HCT116 (cell line): ENCODE measurements around the gene NDUFS6. TPM values are rescaled to one million over a fixed set of nuclear protein-coding genes. Genes with fewer than 3 reads are reported as not detected.

ENCODE experiments used
- ATAC-seq: fragments of 200-7000 bp; cut with Tn5 transposase; 2 replicates; pipeline ENCODE4 v1.9.1; 2020; ENCODE audit warnings: mild to moderate bottlenecking, moderate library complexity
- BruUV-seq: library from RNA; stranded (reverse); fragments of 400-500 nt; replicated peaks from 2 replicates; lab custom pipeline; 2021; lab: Mats Ljungman, UMichigan
- CTCF ChIA-PET: fragments of 300-600 bp; sonication (Branson Sonifier 250); formaldehyde crosslinking; loops from one replicate; lab custom pipeline; 2021; ENCODE audit warnings: antibody characterized with exemption; lab: Charles Lee
- POLR2A ChIA-PET: fragments of 300-600, 350-600 bp; sonication (Branson Sonifier 250); formaldehyde crosslinking; loops from one replicate; lab custom pipeline; 2021; ENCODE audit warnings: antibody characterized with exemption; lab: Charles Lee
- RAD21 ChIA-PET, 2 experiments: fragments of 300-600 bp; sonication (Branson Sonifier 250); formaldehyde crosslinking; loops; one replicate each; lab custom pipeline; 2023; ENCODE audit warnings: low total read pairs in 2 of 2; ENCODE audit not compliant: uncharacterized antibody in 2 of 2, unreplicated experiment in 2 of 2, low non-redundant PET in 1 of 2; lab: Charles Lee
- DNase-seq: peaks from one replicate; pipeline ENCODE4 v3.0.0-alpha.2; 2010; ENCODE audit warnings: low read depth, low spot score
- H2AFZ ChIP-seq: fragments of 200-600 bp; shearing (Covaris generic), sonication (generic); 2 replicates; pipeline ENCODE4 v1.6.1; 2017; ENCODE audit warnings: low read depth, mixed run types, mixed read lengths, antibody characterized with exemption, low read length; ENCODE audit not compliant: poor library complexity, severe bottlenecking
- H3K27ac ChIP-seq: 2 replicates; pipeline ENCODE4 v1.5.1; 2012; ENCODE audit warnings: low read depth, low read length
- H3K27me3 ChIP-seq: fragments of 200-600 bp; sonication (generic); 2 replicates; pipeline ENCODE4 v1.6.1; 2016; ENCODE audit warnings: mixed run types, low read length, mixed read lengths; ENCODE audit not compliant: insufficient read depth
- H3K36me3 ChIP-seq, 2 experiments: fragments of 200-500 bp in 1 of 2; fragments of 200-600 bp in 1 of 2; sonication (Bioruptor generic) in 1 of 2; sonication (generic) in 1 of 2; 2 replicates each; pipeline versions ENCODE4 v1.5.1 to v1.6.1; 2014 to 2016; ENCODE audit warnings: low read length in 2 of 2, inconsistent platforms in 1 of 2, mixed read lengths in 1 of 2, mixed run types in 1 of 2; ENCODE audit not compliant: insufficient read depth in 2 of 2, control insufficient read depth in 1 of 2
- H3K4me1 ChIP-seq, 2 experiments: fragments of 200-600 bp in 1 of 2; sonication (generic) in 1 of 2; 2 replicates each; pipeline versions ENCODE4 v1.5.1 to v1.6.1; 2012 to 2017; ENCODE audit warnings: low read length in 2 of 2, inconsistent platforms in 1 of 2, mild to moderate bottlenecking in 1 of 2, mixed read lengths in 1 of 2, mixed run types in 1 of 2, moderate library complexity in 1 of 2; ENCODE audit not compliant: insufficient read depth in 2 of 2, control insufficient read depth in 1 of 2
- H3K4me2 ChIP-seq: fragments of 200-600 bp; sonication (generic); 2 replicates; pipeline ENCODE4 v1.6.1; 2017; ENCODE audit warnings: mixed run types, low read length, mixed read lengths
- H3K4me3 ChIP-seq, 2 experiments: fragments of 200-600 bp in 1 of 2; sonication (generic) in 1 of 2; replicated peaks in 1 of 2; 2 replicates each; pipeline ENCODE4 v1.5.1; 2011 to 2016; ENCODE audit warnings: low read length in 2 of 2, control low read depth in 1 of 2, low read depth in 1 of 2, mild to moderate bottlenecking in 1 of 2, mixed read lengths in 1 of 2, mixed run types in 1 of 2
- H3K79me2 ChIP-seq: fragments of 200-600 bp; sonication (generic); 2 replicates; pipeline ENCODE4 v1.6.1; 2017; ENCODE audit warnings: mild to moderate bottlenecking, mixed run types, low read length, moderate library complexity, mixed read lengths; ENCODE audit not compliant: insufficient read depth
- H3K9ac ChIP-seq: fragments of 200-600 bp; sonication (generic); 2 replicates; pipeline ENCODE4 v1.6.1; 2016; ENCODE audit warnings: low read length, mixed read lengths
- H3K9me2 ChIP-seq: fragments of 200-600 bp; sonication (generic), shearing (Covaris generic); 2 replicates; pipeline ENCODE4 v1.6.1; 2017; ENCODE audit warnings: mixed run types, mild to moderate bottlenecking, moderate library complexity; ENCODE audit not compliant: insufficient read depth
- H3K9me3 ChIP-seq, 2 experiments: fragments of 200-500 bp in 1 of 2; fragments of 200-600 bp in 1 of 2; sonication (Bioruptor generic) in 1 of 2; sonication (generic) in 1 of 2; 2 replicates each; pipeline ENCODE4 v1.6.1; 2014 to 2017; ENCODE audit warnings: low read length in 2 of 2, mixed read lengths in 2 of 2, inconsistent platforms in 1 of 2, low read depth in 1 of 2, mild to moderate bottlenecking in 1 of 2, mixed run types in 1 of 2, moderate library complexity in 1 of 2; ENCODE audit not compliant: control insufficient read depth in 1 of 2, insufficient read depth in 1 of 2
- H4K20me1 ChIP-seq: fragments of 200-600 bp; sonication (generic), shearing (Covaris generic); 2 replicates; pipeline ENCODE4 v1.6.1; 2017; ENCODE audit warnings: mixed run types, mild to moderate bottlenecking, moderate library complexity; ENCODE audit not compliant: insufficient read depth
- CBX3 ChIP-seq: IDR thresholded peaks from 2 replicates; pipeline ENCODE4 v1.6.1; 2012; ENCODE audit warnings: low read depth
- CEBPB ChIP-seq: IDR thresholded peaks from 2 replicates; pipeline ENCODE4 v1.6.1; 2012; ENCODE audit warnings: low read depth
- EGR1 ChIP-seq: IDR thresholded peaks from 2 replicates; pipeline ENCODE4 v1.6.1; 2012; ENCODE audit warnings: low read depth
- ELF1 ChIP-seq: IDR thresholded peaks from 2 replicates; pipeline ENCODE4 v1.6.1; 2012; ENCODE audit warnings: low read depth, borderline replicate concordance
- EZH2 ChIP-seq: fragments of 200-600 bp; sonication (generic); IDR thresholded peaks from 2 replicates; pipeline ENCODE4 v1.6.1; 2017; ENCODE audit warnings: antibody characterized with exemption, mixed run types
- EZH2phosphoT487 ChIP-seq: fragments of 200-600 bp; IDR thresholded peaks from 2 replicates; pipeline ENCODE4 v1.6.1; 2018; ENCODE audit warnings: antibody characterized with exemption, borderline replicate concordance
- FOSL1 ChIP-seq: IDR thresholded peaks from 2 replicates; pipeline ENCODE4 v1.6.1; 2012; ENCODE audit warnings: low read depth
- JUND ChIP-seq: IDR thresholded peaks from 2 replicates; pipeline ENCODE4 v1.6.1; 2012
- POLR2AphosphoS5 ChIP-seq: IDR thresholded peaks from 2 replicates; pipeline ENCODE4 v1.6.1; 2011; ENCODE audit warnings: mild to moderate bottlenecking, low read depth, low read length, moderate library complexity
- RAD21 ChIP-seq: IDR thresholded peaks from 2 replicates; pipeline ENCODE4 v1.6.1; 2012; ENCODE audit warnings: low read depth, mild to moderate bottlenecking
- SP1 ChIP-seq: IDR thresholded peaks from 2 replicates; pipeline ENCODE4 v1.6.1; 2012; ENCODE audit warnings: low read depth
- SRF ChIP-seq: IDR thresholded peaks from 2 replicates; pipeline ENCODE4 v1.6.1; 2012; ENCODE audit warnings: low read depth
- TCF7L2 ChIP-seq: IDR thresholded peaks from 2 replicates; pipeline ENCODE4 v1.7.0; 2011; ENCODE audit warnings: borderline replicate concordance, inconsistent platforms; ENCODE audit not compliant: insufficient read depth, insufficient read length; ENCODE audit errors: extremely low read depth
- YY1 ChIP-seq: IDR thresholded peaks from 2 replicates; pipeline ENCODE4 v1.6.1; 2011; ENCODE audit warnings: low read length, low read depth, moderate library complexity, mild to moderate bottlenecking; ENCODE audit not compliant: insufficient replicate concordance; ENCODE audit errors: extremely low read depth
- intact Hi-C: fragments of 100-400 bp; cut with micrococcal nuclease; formaldehyde crosslinking; loops from 2 replicates; pipeline ENCODE4 v1.10.0; 2022
- total RNA-seq: library from RNA; stranded (reverse); gene quantifications from one replicate; pipeline ENCODE4 v1.2.1, GENCODE V29; 2021; ENCODE audit not compliant: unreplicated experiment
- TF ChIP-seq, protein P1 (sequence below), 3 experiments: fragments of 200-600 bp in 1 of 3; sonication (generic) in 1 of 3; IDR thresholded peaks in 2 of 3; conservative IDR thresholded peaks in 1 of 3; 2 replicates each; pipeline ENCODE4 v1.5.1; 2012 to 2017; ENCODE audit warnings: low read depth in 2 of 3, low read length in 2 of 3, antibody characterized with exemption in 1 of 3, borderline replicate concordance in 1 of 3, control low read depth in 1 of 3, mild to moderate bottlenecking in 1 of 3, mixed read lengths in 1 of 3, mixed run types in 1 of 3, moderate library complexity in 1 of 3; ENCODE audit not compliant: insufficient read depth in 1 of 3

The NDUFS6 gene
- total RNA-seq, 1 experiment from 2014 or later, result 43.8 TPM

DNA sequence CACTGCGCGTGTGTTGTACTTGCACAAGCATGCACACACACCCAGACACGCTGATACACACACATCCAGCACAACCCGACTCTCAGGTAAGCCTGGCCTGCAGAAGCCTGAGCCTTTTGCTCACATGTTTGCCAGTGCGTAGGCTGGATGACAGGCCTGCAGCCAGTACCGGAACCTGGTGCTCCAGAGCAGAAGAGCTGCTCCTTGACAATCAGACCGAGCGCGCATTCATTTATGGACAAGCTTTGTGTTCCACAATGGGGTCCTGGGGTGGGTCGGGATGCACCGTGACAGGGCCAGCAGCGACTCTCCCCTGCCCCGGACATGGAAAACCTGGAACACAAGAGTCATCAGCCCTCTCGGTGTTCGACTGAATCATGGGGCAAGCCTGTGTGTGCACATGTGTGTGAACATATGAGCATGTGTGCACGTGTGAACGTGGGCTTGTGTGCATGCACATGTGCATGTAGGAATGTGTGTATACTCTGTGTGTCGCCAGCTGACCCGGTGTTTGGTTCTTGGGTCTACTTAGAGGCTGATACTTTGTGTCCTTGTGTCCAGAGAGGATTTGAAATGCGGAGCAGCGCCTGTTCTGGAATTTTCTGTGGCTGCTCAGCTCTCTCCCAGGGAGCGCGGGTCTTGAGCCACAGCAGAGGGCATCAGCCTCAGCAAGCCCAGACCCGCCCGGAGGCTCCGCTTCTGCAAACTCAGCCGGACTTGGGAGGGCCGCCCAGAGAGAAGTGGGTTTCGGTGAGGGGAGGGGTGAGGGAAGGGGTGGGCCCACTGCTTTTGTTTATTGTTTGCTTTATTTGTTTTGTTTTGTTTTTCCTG, 49.3 kb downstream of the NDUFS6 start:
- no peaks in the 10 kb centered on the region for H4K20me1 ChIP-seq
- H3K79me2 ChIP-seq, result no peaks in the 10 kb centered on the region
- no peak overlapping the region for H2AFZ ChIP-seq
- ChIA-PET RAD21 (no interaction called here), CTCF (no interaction called here), POLR2A (no interaction called here)
- H3K9ac ChIP-seq, result no peak overlapping the region
- H3K9me3 ChIP-seq, result no peaks in the 10 kb centered on the region
- DNase-seq (no peak), ATAC-seq (no peak)
- intact Hi-C loops, result no loop called here
- peaks cover 4% of the 10 kb centered on the region; the same call in 1 of the 2 replicates for H3K27me3 ChIP-seq
- no peak overlapping the region for H3K27ac ChIP-seq
- H3K9me2 ChIP-seq, result no peaks in the 10 kb centered on the region
- no TSS peak for BruUV-seq
- H3K4me1 ChIP-seq, result no peaks in the 10 kb centered on the region
- H3K4me2 ChIP-seq, result no peak overlapping the region
- no peak overlapping the region for H3K4me3 ChIP-seq
- no peak for TF ChIP-seq EGR1
- TF ChIP-seq, protein P1, sequence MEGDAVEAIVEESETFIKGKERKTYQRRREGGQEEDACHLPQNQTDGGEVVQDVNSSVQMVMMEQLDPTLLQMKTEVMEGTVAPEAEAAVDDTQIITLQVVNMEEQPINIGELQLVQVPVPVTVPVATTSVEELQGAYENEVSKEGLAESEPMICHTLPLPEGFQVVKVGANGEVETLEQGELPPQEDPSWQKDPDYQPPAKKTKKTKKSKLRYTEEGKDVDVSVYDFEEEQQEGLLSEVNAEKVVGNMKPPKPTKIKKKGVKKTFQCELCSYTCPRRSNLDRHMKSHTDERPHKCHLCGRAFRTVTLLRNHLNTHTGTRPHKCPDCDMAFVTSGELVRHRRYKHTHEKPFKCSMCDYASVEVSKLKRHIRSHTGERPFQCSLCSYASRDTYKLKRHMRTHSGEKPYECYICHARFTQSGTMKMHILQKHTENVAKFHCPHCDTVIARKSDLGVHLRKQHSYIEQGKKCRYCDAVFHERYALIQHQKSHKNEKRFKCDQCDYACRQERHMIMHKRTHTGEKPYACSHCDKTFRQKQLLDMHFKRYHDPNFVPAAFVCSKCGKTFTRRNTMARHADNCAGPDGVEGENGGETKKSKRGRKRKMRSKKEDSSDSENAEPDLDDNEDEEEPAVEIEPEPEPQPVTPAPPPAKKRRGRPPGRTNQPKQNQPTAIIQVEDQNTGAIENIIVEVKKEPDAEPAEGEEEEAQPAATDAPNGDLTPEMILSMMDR (IDR thresholded peaks at IDR 0.05 in 2 of 3, conservative IDR thresholded peaks at IDR 0.05 in 1 of 3; ENCODE audit: borderline replicate concordance in 1 of 3, insufficient read depth in 1 of 3, low read depth in 2 of 3, low read length in 2 of 3), result no peak
- H3K36me3 ChIP-seq, result no peaks in the 10 kb centered on the region

DNA sequence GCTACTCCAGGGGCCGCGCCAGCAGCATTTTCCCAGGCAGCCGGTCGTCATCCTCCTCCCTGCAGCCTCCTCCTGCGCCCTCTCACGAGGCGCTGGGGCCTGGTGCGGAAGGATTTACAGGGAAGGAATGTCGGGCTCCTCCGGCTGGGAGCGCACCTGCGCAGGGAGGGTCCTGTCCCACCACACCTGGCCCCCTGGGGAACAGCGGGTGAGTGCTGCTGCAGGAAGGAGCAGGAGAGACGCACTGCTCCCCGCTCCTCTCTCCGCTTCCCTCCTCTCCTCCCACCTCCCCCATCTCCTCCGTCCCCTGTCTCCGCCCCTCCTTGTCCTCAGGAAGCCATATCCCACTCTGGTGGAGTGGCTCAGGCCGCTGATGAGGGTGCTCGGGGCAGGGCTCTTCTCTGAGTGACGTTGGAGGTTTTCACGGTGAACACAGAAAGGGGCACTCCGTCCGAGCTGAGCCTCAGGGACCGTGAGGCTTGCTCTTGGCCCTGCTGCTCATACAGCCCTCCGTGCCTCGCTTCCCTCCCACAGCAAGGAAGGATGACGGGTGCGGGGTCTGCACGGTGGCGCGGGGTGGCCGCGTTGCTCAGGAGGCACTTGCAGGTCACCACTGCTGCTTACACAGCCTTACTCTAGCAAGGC, 50.2 kb downstream of the NDUFS6 start:
- H3K4me3 ChIP-seq, result no peak overlapping the region
- H3K4me2 ChIP-seq, result no peak overlapping the region
- no peak overlapping the region for H2AFZ ChIP-seq
- no peaks in the 10 kb centered on the region for H3K79me2 ChIP-seq
- intact Hi-C loops, result no loop called here
- no peaks in the 10 kb centered on the region for H3K36me3 ChIP-seq
- no peaks in the 10 kb centered on the region for H3K4me1 ChIP-seq
- peaks cover 4% of the 10 kb centered on the region; the same call in 1 of the 2 replicates for H3K27me3 ChIP-seq
- no peak overlapping the region for H3K27ac ChIP-seq
- H3K9me2 ChIP-seq, result no peaks in the 10 kb centered on the region
- no peak overlapping the region for H3K9ac ChIP-seq
- no TSS peak for BruUV-seq
- no peak for ATAC-seq
- no peaks in the 10 kb centered on the region for H3K9me3 ChIP-seq
- RAD21 ChIA-PET, result no interaction called here
- POLR2A ChIA-PET, result no interaction called here
- H4K20me1 ChIP-seq, result no peaks in the 10 kb centered on the region
- CTCF ChIA-PET, result no interaction called here
- DNase-seq, result no peak
- TF ChIP-seq EZH2phosphoT487 (no peak), YY1 (no peak), CEBPB (no peak), ELF1 (no peak), RAD21 (no peak), CBX3 (no peak), FOSL1 (no peak), SRF (no peak), TCF7L2 (no peak), POLR2AphosphoS5 (no peak), SP1 (no peak), EZH2 (no peak), JUND (no peak)
- TF ChIP-seq, protein P1 (IDR thresholded peaks at IDR 0.05 in 2 of 3, conservative IDR thresholded peaks at IDR 0.05 in 1 of 3; ENCODE audit: borderline replicate concordance in 1 of 3, insufficient read depth in 1 of 3, low read depth in 2 of 3, low read length in 2 of 3), result no peak
